SK-N-SH (cell line): ENCODE results near the gene NUDT22.

Experiments used
- CTCF ChIP-seq: fragments of 200-600 bp; sonication (generic); IDR thresholded peaks from 2 replicates; pipeline ENCODE4 v1.6.1; 2017; ENCODE audit warnings: antibody characterized with exemption, mild to moderate bottlenecking, moderate library complexity
- EZH2phosphoT487 ChIP-seq: fragments of 200-600 bp; sonication (generic); IDR thresholded peaks from 2 replicates; pipeline ENCODE4 v1.6.1; 2017; ENCODE audit warnings: low read depth, mixed run types, mild to moderate bottlenecking, antibody characterized with exemption, moderate library complexity, borderline replicate concordance
- GABPA ChIP-seq: IDR thresholded peaks from 2 replicates; pipeline ENCODE4 v1.4.0; 2012; ENCODE audit warnings: low read depth, mild to moderate bottlenecking
- IRF3 ChIP-seq: fragments of 150-350 bp; IDR thresholded peaks from 2 replicates; pipeline ENCODE4 v1.6.1; 2016; ENCODE audit warnings: mild to moderate bottlenecking, low read depth, low read length
- JUND ChIP-seq: IDR thresholded peaks from 2 replicates; pipeline ENCODE4 v1.4.0; 2012
- MXI1 ChIP-seq: IDR thresholded peaks from 2 replicates; pipeline ENCODE4 v1.6.1; 2012; ENCODE audit warnings: mild to moderate bottlenecking, low read depth, low read length, improper control_type of control experiment
- RAD21 ChIP-seq: IDR thresholded peaks from 2 replicates; pipeline ENCODE4 v1.6.1; 2012; ENCODE audit warnings: mild to moderate bottlenecking, low read length
- RCOR1 ChIP-seq: fragments of 150-350 bp; IDR thresholded peaks from 2 replicates; pipeline ENCODE4 v1.6.1; 2017; ENCODE audit warnings: antibody characterized with exemption, low read length
- REST ChIP-seq: IDR thresholded peaks from 2 replicates; pipeline ENCODE4 v1.6.1; 2012; ENCODE audit warnings: mild to moderate bottlenecking, low read depth, low read length, moderate library complexity
- RXRA ChIP-seq: IDR thresholded peaks from 2 replicates; pipeline ENCODE4 v1.4.0; 2012; ENCODE audit warnings: low read depth, mild to moderate bottlenecking, borderline replicate concordance
- SMC3 ChIP-seq: IDR thresholded peaks from 2 replicates; pipeline ENCODE4 v1.6.1; 2012; ENCODE audit warnings: low read depth, low read length, improper control_type of control experiment
- TAF1 ChIP-seq: IDR thresholded peaks from 2 replicates; pipeline ENCODE4 v1.6.1; 2012; ENCODE audit warnings: low read depth, mild to moderate bottlenecking, low read length, moderate library complexity, borderline replicate concordance
- TF ChIP-seq, protein P1 (sequence below): IDR thresholded peaks from 2 replicates; pipeline ENCODE4 v1.4.0; 2012; ENCODE audit warnings: low read depth

DNA sequence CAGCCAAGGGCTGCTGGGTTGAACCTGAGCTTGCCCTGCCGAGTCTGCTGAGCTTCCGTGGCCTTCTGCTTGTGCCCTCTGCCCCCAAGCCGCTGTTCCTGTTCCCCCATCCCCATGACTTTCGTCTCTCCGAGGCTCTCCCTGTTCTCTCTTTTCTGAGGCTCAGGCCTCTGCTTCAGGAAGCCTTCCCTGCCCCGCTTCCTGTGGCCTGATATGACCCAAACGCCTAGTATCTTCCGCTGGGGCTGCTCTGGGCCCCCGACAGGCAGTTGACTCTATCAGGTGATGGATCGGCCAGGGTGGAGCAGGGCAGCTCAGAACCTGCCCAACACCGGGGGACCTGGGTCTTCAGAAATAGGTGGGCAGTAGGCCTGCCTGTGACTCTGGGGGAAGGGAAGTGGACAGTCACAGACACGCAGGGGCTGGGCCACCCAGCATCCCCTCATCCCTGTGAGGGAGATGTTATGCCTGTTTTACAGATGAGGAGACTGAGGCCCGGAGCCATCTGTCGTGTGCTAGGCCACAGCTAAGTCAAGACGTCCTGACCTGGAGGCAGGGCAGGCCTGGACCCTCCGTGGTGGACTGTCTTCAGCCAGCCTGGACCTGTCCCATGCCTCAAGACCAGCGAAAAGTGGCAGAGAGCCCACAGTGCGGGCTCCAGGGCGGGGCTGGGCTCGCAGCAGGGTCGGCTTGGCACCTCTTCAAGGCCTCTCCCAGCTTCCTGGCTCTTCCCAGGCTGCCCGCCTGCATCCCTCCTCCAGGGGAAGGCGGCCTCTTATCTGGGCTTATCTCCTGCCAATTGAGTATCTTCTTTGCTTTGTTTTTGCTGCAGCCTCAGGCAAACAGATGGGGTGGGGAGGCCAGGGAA is 42.2 kb downstream of the NUDT22 start:
- TF ChIP-seq TAF1 (0 out of 2 replicates have a peak, but pooled peaks have one; percentile 2), CTCF (no peak), RAD21 (peak; percentile 17; the same call in 1 of the 2 replicates), SMC3 (no peak), REST (no peak), RXRA (no peak), GABPA (no peak), JUND (no peak), IRF3 (no peak), MXI1 (no peak), RCOR1 (no peak; the same call in 1 of the 2 replicates), EZH2phosphoT487 (no peak)
- TF ChIP-seq, protein P1, sequence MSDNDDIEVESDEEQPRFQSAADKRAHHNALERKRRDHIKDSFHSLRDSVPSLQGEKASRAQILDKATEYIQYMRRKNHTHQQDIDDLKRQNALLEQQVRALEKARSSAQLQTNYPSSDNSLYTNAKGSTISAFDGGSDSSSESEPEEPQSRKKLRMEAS: no peak
